GM23248 (cell line): Measurements from ENCODE around the gene SV2A.

Source experiments
- EZH2 ChIP-seq: fragments of 200-600 bp; sonication (generic); IDR thresholded peaks from 2 replicates; pipeline ENCODE4 v1.6.1; 2018; ENCODE audit warnings: antibody characterized with exemption, mild to moderate bottlenecking; ENCODE audit not compliant: insufficient read depth, poor library complexity, severe bottlenecking
- EZH2phosphoT487 ChIP-seq: fragments of 200-600 bp; sonication (generic); IDR thresholded peaks from 2 replicates; pipeline ENCODE4 v1.6.1; 2018; ENCODE audit warnings: antibody characterized with exemption, moderate library complexity, mild to moderate bottlenecking, low read depth; ENCODE audit not compliant: insufficient read depth

GRCh38 chr1:149962736-149963135, 45.1 kb upstream of the SV2A start:
- TF ChIP-seq EZH2phosphoT487: no peak
- no peak for TF ChIP-seq EZH2
